ENCODE results near the gene CALCOCO2. TPM values are rescaled to one million over a fixed set of nuclear protein-coding genes. Genes with fewer than 3 reads are reported as not detected.

CALCOCO2 gene
- total and polyA plus RNA-seq, 2 of the 13 experiments (the other 11 are each of a cell fraction or from before 2014, with no cell fraction given) = 72.9 to 111 TPM

GRCh38 chr17:48830840-48831548 lies at the start of gene CALCOCO2 (continued):
- TF ChIP-seq SP5 (CRISPR knock-in tag; IDR thresholded peaks at IDR 0.05; ENCODE audit: borderline replicate concordance, low read depth) = peak; percentile 83
- peak; percentile 95 for TF ChIP-seq BCL3 (CRISPR knock-in tag; IDR thresholded peaks at IDR 0.05)
- peak; percentile 8; the same call in 1 of the 2 replicates for TF ChIP-seq THRA (CRISPR knock-in tag; IDR thresholded peaks at IDR 0.05; ENCODE audit: borderline replicate concordance)
- TF ChIP-seq THAP11 (CRISPR knock-in tag; IDR thresholded peaks at IDR 0.05) = peak; percentile 99
- 0 out of 2 replicates have a peak, but pooled peaks have one; percentile 53 for TF ChIP-seq AKNA (CRISPR knock-in tag; IDR thresholded peaks at IDR 0.05; ENCODE audit: borderline replicate concordance)
- TF ChIP-seq DNMT1 (CRISPR knock-in tag; IDR thresholded peaks at IDR 0.05) = no peak
- TF ChIP-seq AKAP8 (CRISPR knock-in tag; IDR thresholded peaks at IDR 0.05) = peak; percentile 37; the same call in 1 of the 2 replicates
- peak; percentile 54; the same call in 1 of the 2 replicates for TF ChIP-seq KDM5A (IDR thresholded peaks at IDR 0.05; ENCODE audit: borderline replicate concordance, low read length)
- peak; percentile 75; the same call in 1 of the 2 replicates for TF ChIP-seq IRF1 (CRISPR knock-in tag; IDR thresholded peaks at IDR 0.05; ENCODE audit: low read depth)
- TF ChIP-seq ARID2 (CRISPR knock-in tag; IDR thresholded peaks at IDR 0.05; ENCODE audit: borderline replicate concordance) = 0 out of 2 replicates have a peak, but pooled peaks have one; percentile 63
- TF ChIP-seq KLF12 (CRISPR knock-in tag; IDR thresholded peaks at IDR 0.05; ENCODE audit: borderline replicate concordance) = peak; percentile 67
- TF ChIP-seq PHF21A (CRISPR knock-in tag; IDR thresholded peaks at IDR 0.05) = 0 out of 2 replicates have a peak, but pooled peaks have one; percentile 34
- peak; percentile 36; the same call in 1 of the 2 replicates for TF ChIP-seq ZNF788 (CRISPR knock-in tag; IDR thresholded peaks at IDR 0.05; ENCODE audit: borderline replicate concordance)
- TF ChIP-seq MTA1 (CRISPR knock-in tag; IDR thresholded peaks at IDR 0.05; ENCODE audit: borderline replicate concordance) = peak; percentile 74; the same call in 1 of the 2 replicates
- TF ChIP-seq ZMYM2 (CRISPR knock-in tag; IDR thresholded peaks at IDR 0.05) = 0 out of 2 replicates have a peak, but pooled peaks have one; percentile 41
- peak; percentile 71 for TF ChIP-seq YY1 (IDR thresholded peaks at IDR 0.05; ENCODE audit: insufficient read depth, insufficient replicate concordance, low read depth, low read length)
- 0 out of 2 replicates have a peak, but pooled peaks have one; percentile 15 for TF ChIP-seq E2F5 (CRISPR knock-in tag; conservative IDR thresholded peaks at IDR 0.05)
- TF ChIP-seq TARDBP (CRISPR knock-in tag; IDR thresholded peaks at IDR 0.05) = peak; percentile 85
- peak; percentile 16; the same call in 1 of the 2 replicates for TF ChIP-seq ZNF607 (CRISPR knock-in tag; IDR thresholded peaks at IDR 0.05; ENCODE audit: borderline replicate concordance)
